Smooth muscle cell of the brain vasculature (primary cell): ENCODE data around the gene NDUFB11.
A peak's percentile ranks its signal among the peaks of the same experiment; 100 is the strongest.
"Not testable (repeated sequence)": the region's sequence is repeated elsewhere in the genome, so short reads cannot be mapped to it uniquely, and the experiment has no call there.

Experiments used
- DNase-seq: peaks from one replicate; pipeline ENCODE4 v3.0.0-alpha.2; 2012; ENCODE audit warnings: low read depth, low spot score

Gene NDUFB11

GRCh38 chrX:47146936-47147859 lies 2.7 kb upstream of the NDUFB11 start:
- DNase-seq, result no peak

- no peak for DNase-seq
These were observed 1.8 kb upstream of the NDUFB11 start for GRCh38 chrX:47146121-47146935.

- DNase-seq, result no peak
These were observed 1.1 kb upstream of the NDUFB11 start for GRCh38 chrX:47145395-47146120.

- peak; percentile 6 for DNase-seq
These were observed 442 bp downstream of the NDUFB11 start for GRCh38 chrX:47143894-47144625.

GRCh38 chrX:47138171-47138570 lies 6.3 kb downstream of the NDUFB11 start:
- DNase-seq, result no peak

GRCh38 chrX:47135650-47136049 lies 8.9 kb downstream of the NDUFB11 start:
- DNase-seq, result not testable (repeated sequence)

- DNase-seq, result no peak
These were observed 11.0 kb downstream of the NDUFB11 start for GRCh38 chrX:47133493-47133892.

- DNase-seq, result no peak
These were observed 14.6 kb downstream of the NDUFB11 start for GRCh38 chrX:47129899-47130358.

GRCh38 chrX:47129157-47129898 lies 15.2 kb downstream of the NDUFB11 start:
- peak; percentile 83 for DNase-seq

- DNase-seq, result not testable (repeated sequence)
These were observed 20.0 kb downstream of the NDUFB11 start for GRCh38 chrX:47124466-47124865.

GRCh38 chrX:47116551-47117110 lies 27.9 kb downstream of the NDUFB11 start:
- DNase-seq, result not testable (repeated sequence)

GRCh38 chrX:47112316-47112954 lies 32.1 kb downstream of the NDUFB11 start:
- DNase-seq, result no peak

- not testable (repeated sequence) for DNase-seq
These were observed 33.4 kb downstream of the NDUFB11 start for GRCh38 chrX:47110936-47111615.

GRCh38 chrX:47101206-47101605 lies 43.3 kb downstream of the NDUFB11 start:
- DNase-seq, result no peak

GRCh38 chrX:47098338-47099094 lies 46.0 kb downstream of the NDUFB11 start:
- no peak for DNase-seq

- DNase-seq, result no peak
These were observed 47.5 kb downstream of the NDUFB11 start for GRCh38 chrX:47097018-47097417.

GRCh38 chrX:47093860-47094259 lies 50.6 kb downstream of the NDUFB11 start:
- DNase-seq, result no peak

- peak; percentile 10 for DNase-seq
These were observed 51.3 kb downstream of the NDUFB11 start for GRCh38 chrX:47093248-47093647.
